Adrenal gland (tissue), 12 donors: ENCODE data around the gene CTXND1. TPM values are rescaled to one million over a fixed set of nuclear protein-coding genes. Genes with fewer than 3 reads are reported as not detected.

Experiments
- DNase-seq, 7 donors: peaks; one replicate each; pipeline ENCODE4 v3.0.0-alpha.2; 2019 to 2020
- H3K27ac ChIP-seq, 5 donors: fragments of 200-600 bp; sonication (generic) in 4 of 5; 1 replicate in 3 of 5; 2 replicates in 2 of 5; pipeline versions ENCODE4 v1.5.1 to v1.8.0; 2016 to 2020; ENCODE audit warnings: mild to moderate bottlenecking in 1 of 5
- H3K27me3 ChIP-seq: fragments of 200-600 bp; 2 replicates; pipeline ENCODE4 v1.8.0; 2021
- H3K36me3 ChIP-seq, 2 donors: fragments of 200-600 bp; replicated peaks in 1 of 2; 1 replicate in 1 of 2; 2 replicates in 1 of 2; pipeline versions ENCODE4 v1.5.1 to v1.8.0; 2018 to 2022
- H3K4me1 ChIP-seq, 2 donors: fragments of 200-600 bp; replicated peaks in 1 of 2; 1 replicate in 1 of 2; 2 replicates in 1 of 2; pipeline versions ENCODE4 v1.5.1 to v1.8.0; 2018 to 2021
- H3K4me3 ChIP-seq, 4 donors: fragments of 200-600 bp; sonication (generic) in 3 of 4; one replicate each; pipeline ENCODE4 v1.5.1; 2016 to 2018
- H3K9me3 ChIP-seq, 3 donors: fragments of 200-600 bp; sonication (generic) in 1 of 3; replicated peaks in 1 of 3; 1 replicate in 2 of 3; 2 replicates in 1 of 3; pipeline versions ENCODE4 v1.5.1 to v1.8.0; 2016 to 2021
- POLR2A ChIP-seq, 2 donors: fragments of 450-650 bp; IDR thresholded peaks; one replicate each; pipeline ENCODE4 v1.6.1; 2017; ENCODE audit warnings: antibody characterized with exemption in 2 of 2, mild to moderate bottlenecking in 2 of 2, moderate library complexity in 1 of 2
- WGBS, 4 donors: extraction: QIAGEN DNeasy Blood & Tissue Kit in 2 of 4; methylation state at CpG; one replicate each; pipeline versions ENCODE4 v1.1.5 to v1.1.7; 2013 to 2017; 5-methylcytosine and 5-hydroxymethylcytosine counted together
- intact Hi-C, 2 donors: fragments of 100-400 bp; cut with DNase I; formaldehyde crosslinking; loops; one replicate each; pipeline versions ENCODE4 v1.14.1 to v1.15.0; 2022 to 2023
- polyA plus RNA-seq, 3 donors: library from polyadenylated mRNA; stranded (reverse); fragments of 200-250 nt in 2 of 3; fragments of 350-450 nt in 1 of 3; fragmentation: Illumina TruSeq in 1 of 3; extraction: RNeasy Lipid Tissue Mini Kit (QIAGEN cat#74804) in 1 of 3; gene quantifications; one replicate each; pipeline ENCODE4 v1.2.3, GENCODE V29; 2013 to 2014
- total RNA-seq, 9 donors: library from RNA; depleted of rRNA in 4 of 9; stranded (reverse); fragments of >200 nt in 4 of 9; fragments of 120-200 nt in 1 of 9; fragmentation: NEBNext Ultra II Directional in 1 of 9; extraction: Animal tissue kit (Norgen Biotek cat#: 25700) in 1 of 9; gene quantifications; one replicate each; pipeline versions ENCODE4 v1.1.0 to v1.2.4, GENCODE V29; 2013 to 2023
- TF ChIP-seq, protein P1 (sequence below), 6 experiments: fragments of 450-650 bp in 4 of 6; fragments of 200-600 bp in 2 of 6; sonication (generic) in 1 of 6; IDR thresholded peaks; 1 replicate in 5 of 6; 2 replicates in 1 of 6; pipeline versions ENCODE4 v1.5.1 to v1.8.0; 2016 to 2021; ENCODE audit warnings: antibody characterized with exemption in 6 of 6, mild to moderate bottlenecking in 2 of 6, moderate library complexity in 1 of 6
- donor health status: healthy with polysubstance abuse.
- donor health status: Bipolar disorder and iron deficiency.
- donor health status: DM: yes; HTN: yes; CAD: no.
- donor health status: DM: no; HTN: no; CAD: no.
- donor health status: DM: no; HTN: no; CAD: no.
- donor health status: DM: yes; HTN: yes; CAD: no.

CTXND1 gene
- total and polyA plus RNA-seq, 12 donors = 0.55 to 17.4 (median 4.3) TPM

GRCh38 chr15:80283531-80283930 is 31.5 kb upstream of the CTXND1 start:
- TF ChIP-seq POLR2A (IDR thresholded peaks at IDR 0.05) = no peak
- TF ChIP-seq, protein P1, sequence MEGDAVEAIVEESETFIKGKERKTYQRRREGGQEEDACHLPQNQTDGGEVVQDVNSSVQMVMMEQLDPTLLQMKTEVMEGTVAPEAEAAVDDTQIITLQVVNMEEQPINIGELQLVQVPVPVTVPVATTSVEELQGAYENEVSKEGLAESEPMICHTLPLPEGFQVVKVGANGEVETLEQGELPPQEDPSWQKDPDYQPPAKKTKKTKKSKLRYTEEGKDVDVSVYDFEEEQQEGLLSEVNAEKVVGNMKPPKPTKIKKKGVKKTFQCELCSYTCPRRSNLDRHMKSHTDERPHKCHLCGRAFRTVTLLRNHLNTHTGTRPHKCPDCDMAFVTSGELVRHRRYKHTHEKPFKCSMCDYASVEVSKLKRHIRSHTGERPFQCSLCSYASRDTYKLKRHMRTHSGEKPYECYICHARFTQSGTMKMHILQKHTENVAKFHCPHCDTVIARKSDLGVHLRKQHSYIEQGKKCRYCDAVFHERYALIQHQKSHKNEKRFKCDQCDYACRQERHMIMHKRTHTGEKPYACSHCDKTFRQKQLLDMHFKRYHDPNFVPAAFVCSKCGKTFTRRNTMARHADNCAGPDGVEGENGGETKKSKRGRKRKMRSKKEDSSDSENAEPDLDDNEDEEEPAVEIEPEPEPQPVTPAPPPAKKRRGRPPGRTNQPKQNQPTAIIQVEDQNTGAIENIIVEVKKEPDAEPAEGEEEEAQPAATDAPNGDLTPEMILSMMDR (IDR thresholded peaks at IDR 0.05) = no peak
- no peak overlapping the region for H3K27ac ChIP-seq
- no peaks in the 10 kb centered on the region for H3K9me3 ChIP-seq
- no peaks in the 10 kb centered on the region for H3K4me1 ChIP-seq
- WGBS, 4 donors = 74 to 83% (median 79%) methylated on average over 3 of the region's 3 CpGs
- intact Hi-C loops = no loop called here
- no peaks in the 10 kb centered on the region for H3K27me3 ChIP-seq
- no peaks in the 10 kb centered on the region for H3K36me3 ChIP-seq
- DNase-seq = no peak
- no peak overlapping the region for H3K4me3 ChIP-seq

DNA sequence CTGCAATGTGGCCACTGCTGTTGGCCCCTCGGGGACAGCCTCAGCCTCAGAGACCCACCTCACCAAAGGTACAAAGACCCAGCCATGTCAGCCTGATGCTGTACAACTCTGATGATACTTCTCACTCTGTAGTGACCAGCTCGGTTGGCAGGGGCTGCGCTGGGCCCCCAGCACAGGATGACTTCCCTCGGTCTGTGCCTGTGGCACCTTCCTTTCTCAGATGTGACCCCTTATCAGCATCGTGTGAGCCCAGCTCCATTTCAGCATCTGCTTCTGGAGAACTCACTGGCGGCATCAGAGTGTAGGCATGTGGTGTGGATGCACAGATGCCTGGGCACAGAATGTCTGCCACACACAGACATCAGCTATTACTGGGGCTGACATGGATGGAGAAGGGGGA is 25.1 kb upstream of the CTXND1 start:
- no peaks in the 10 kb centered on the region for H3K9me3 ChIP-seq
- no peak overlapping the region for H3K27ac ChIP-seq
- whole genome bisulfite sequencing, 4 donors = 82 to 93% (median 87%) methylated on average over 4 to 6 of the region's 6 CpGs
- DNase-seq = no peak
- no peaks in the 10 kb centered on the region for H3K4me1 ChIP-seq
- intact Hi-C loops = no loop called here
- TF ChIP-seq, protein P1 (IDR thresholded peaks at IDR 0.05) = no peak
- no peak for TF ChIP-seq POLR2A (IDR thresholded peaks at IDR 0.05)
- no peak overlapping the region for H3K4me3 ChIP-seq
- H3K27me3 ChIP-seq = peaks cover 5% of the 10 kb centered on the region
- H3K36me3 ChIP-seq = no peaks in the 10 kb centered on the region

GRCh38 chr15:80275961-80276360 is 23.9 kb upstream of the CTXND1 start:
- Histone ChIP-seq H3K4me1 (no peaks in the 10 kb centered on the region), H3K27me3 (peaks cover 5% of the 10 kb centered on the region), H3K36me3 (no peaks in the 10 kb centered on the region), H3K4me3 (no peak overlapping the region), H3K27ac (no peak overlapping the region), H3K9me3 (no peaks in the 10 kb centered on the region)
- peak in 1 of 7 donors; percentile 20 for DNase-seq
- TF ChIP-seq, protein P1 (IDR thresholded peaks at IDR 0.05) = no peak
- no peak for TF ChIP-seq POLR2A (IDR thresholded peaks at IDR 0.05)
- 50 to 64% (median 57%) methylated on average over 3 of the region's 3 CpGs for WGBS, 4 donors
- intact Hi-C loops = no loop called here

GRCh38 chr15:80274996-80275395 is 23.0 kb upstream of the CTXND1 start:
- intact Hi-C loops = no loop called here
- no peak for TF ChIP-seq POLR2A (IDR thresholded peaks at IDR 0.05)
- TF ChIP-seq, protein P1 (IDR thresholded peaks at IDR 0.05) = no peak
- no peak for DNase-seq
- 81 to 83% (median 82%) methylated on average over 1 of the region's 1 CpG for WGBS, 4 donors
- Histone ChIP-seq H3K4me3 (no peak overlapping the region), H3K4me1 (no peaks in the 10 kb centered on the region), H3K27ac (no peak overlapping the region), H3K36me3 (no peaks in the 10 kb centered on the region), H3K27me3 (peaks cover 5% of the 10 kb centered on the region), H3K9me3 (no peaks in the 10 kb centered on the region)
